HCT116 (cell line): Measurements from ENCODE around the gene PRDM8.

ENCODE experiments used
- ELF1 ChIP-seq: IDR thresholded peaks from 2 replicates; pipeline ENCODE4 v1.6.1; 2012; ENCODE audit warnings: low read depth, borderline replicate concordance
- EZH2 ChIP-seq: fragments of 200-600 bp; sonication (generic); IDR thresholded peaks from 2 replicates; pipeline ENCODE4 v1.6.1; 2017; ENCODE audit warnings: antibody characterized with exemption, mixed run types
- POLR2A ChIP-seq: IDR thresholded peaks from 2 replicates; pipeline ENCODE4 v1.7.0; 2011; ENCODE audit warnings: borderline replicate concordance; ENCODE audit not compliant: insufficient read depth, insufficient read length; ENCODE audit errors: extremely low read depth
- POLR2AphosphoS5 ChIP-seq: IDR thresholded peaks from 2 replicates; pipeline ENCODE4 v1.6.1; 2011; ENCODE audit warnings: mild to moderate bottlenecking, low read depth, low read length, moderate library complexity
- TCF7L2 ChIP-seq: IDR thresholded peaks from 2 replicates; pipeline ENCODE4 v1.7.0; 2011; ENCODE audit warnings: borderline replicate concordance, inconsistent platforms; ENCODE audit not compliant: insufficient read depth, insufficient read length; ENCODE audit errors: extremely low read depth
- TF ChIP-seq, protein P1 (sequence below), 3 experiments: fragments of 200-600 bp in 1 of 3; sonication (generic) in 1 of 3; IDR thresholded peaks in 2 of 3; conservative IDR thresholded peaks in 1 of 3; 2 replicates each; pipeline ENCODE4 v1.5.1; 2012 to 2017; ENCODE audit warnings: low read depth in 2 of 3, low read length in 2 of 3, antibody characterized with exemption in 1 of 3, borderline replicate concordance in 1 of 3, control low read depth in 1 of 3, mild to moderate bottlenecking in 1 of 3, mixed read lengths in 1 of 3, mixed run types in 1 of 3, moderate library complexity in 1 of 3; ENCODE audit not compliant: insufficient read depth in 1 of 3
- TF ChIP-seq, protein P2 (sequence below): IDR thresholded peaks from 2 replicates; pipeline ENCODE4 v1.6.1; 2012

- no peak for TF ChIP-seq EZH2
- TF ChIP-seq POLR2A: no peak
- TF ChIP-seq, protein P1, sequence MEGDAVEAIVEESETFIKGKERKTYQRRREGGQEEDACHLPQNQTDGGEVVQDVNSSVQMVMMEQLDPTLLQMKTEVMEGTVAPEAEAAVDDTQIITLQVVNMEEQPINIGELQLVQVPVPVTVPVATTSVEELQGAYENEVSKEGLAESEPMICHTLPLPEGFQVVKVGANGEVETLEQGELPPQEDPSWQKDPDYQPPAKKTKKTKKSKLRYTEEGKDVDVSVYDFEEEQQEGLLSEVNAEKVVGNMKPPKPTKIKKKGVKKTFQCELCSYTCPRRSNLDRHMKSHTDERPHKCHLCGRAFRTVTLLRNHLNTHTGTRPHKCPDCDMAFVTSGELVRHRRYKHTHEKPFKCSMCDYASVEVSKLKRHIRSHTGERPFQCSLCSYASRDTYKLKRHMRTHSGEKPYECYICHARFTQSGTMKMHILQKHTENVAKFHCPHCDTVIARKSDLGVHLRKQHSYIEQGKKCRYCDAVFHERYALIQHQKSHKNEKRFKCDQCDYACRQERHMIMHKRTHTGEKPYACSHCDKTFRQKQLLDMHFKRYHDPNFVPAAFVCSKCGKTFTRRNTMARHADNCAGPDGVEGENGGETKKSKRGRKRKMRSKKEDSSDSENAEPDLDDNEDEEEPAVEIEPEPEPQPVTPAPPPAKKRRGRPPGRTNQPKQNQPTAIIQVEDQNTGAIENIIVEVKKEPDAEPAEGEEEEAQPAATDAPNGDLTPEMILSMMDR (IDR thresholded peaks at IDR 0.05 in 2 of 3, conservative IDR thresholded peaks at IDR 0.05 in 1 of 3; ENCODE audit: borderline replicate concordance in 1 of 3, insufficient read depth in 1 of 3, low read depth in 2 of 3, low read length in 2 of 3): no peak
- TF ChIP-seq TCF7L2: no peak
- TF ChIP-seq POLR2AphosphoS5: no peak
- no peak for TF ChIP-seq ELF1
- TF ChIP-seq, protein P2, sequence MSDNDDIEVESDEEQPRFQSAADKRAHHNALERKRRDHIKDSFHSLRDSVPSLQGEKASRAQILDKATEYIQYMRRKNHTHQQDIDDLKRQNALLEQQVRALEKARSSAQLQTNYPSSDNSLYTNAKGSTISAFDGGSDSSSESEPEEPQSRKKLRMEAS: no peak
Observed at GRCh38 chr4:80252953-80253352, 55.6 kb downstream of the PRDM8 start.
